DOHH2 (cell line): ENCODE data around the gene CPED1.

ENCODE experiments used
- EZH2phosphoT487 ChIP-seq: fragments of 200-600 bp; sonication (generic); IDR thresholded peaks from 2 replicates; pipeline ENCODE4 v1.6.1; 2017; ENCODE audit warnings: borderline replicate concordance, mild to moderate bottlenecking, antibody characterized with exemption, low read length, moderate library complexity, mixed read lengths
- TF ChIP-seq, protein P1 (sequence below): fragments of 200-600 bp; sonication (generic); IDR thresholded peaks from one replicate; pipeline ENCODE4 v1.5.1; 2014; ENCODE audit warnings: antibody characterized with exemption, mild to moderate bottlenecking, low read depth, low read length; ENCODE audit not compliant: poor library complexity, severe bottlenecking

DNA sequence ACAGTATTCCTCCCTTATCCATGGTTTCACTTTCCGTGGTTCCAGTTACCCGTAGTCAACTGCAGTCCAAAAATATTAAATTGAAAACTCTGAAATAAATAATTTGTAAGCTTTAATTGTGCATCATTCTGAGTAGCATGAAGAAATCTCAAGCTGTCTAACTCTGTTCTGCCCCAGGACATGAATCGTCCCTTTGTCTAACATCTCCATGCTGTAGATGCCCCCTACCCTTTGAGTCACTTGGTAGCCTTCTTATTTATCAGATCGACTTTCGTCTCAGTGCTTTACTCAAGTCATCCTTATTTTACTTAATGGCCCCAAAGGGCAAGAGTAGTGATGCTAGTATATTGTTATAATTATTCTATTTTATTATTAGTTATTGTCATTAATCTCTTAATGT is 41.8 kb downstream of the CPED1 start:
- TF ChIP-seq, protein P1, sequence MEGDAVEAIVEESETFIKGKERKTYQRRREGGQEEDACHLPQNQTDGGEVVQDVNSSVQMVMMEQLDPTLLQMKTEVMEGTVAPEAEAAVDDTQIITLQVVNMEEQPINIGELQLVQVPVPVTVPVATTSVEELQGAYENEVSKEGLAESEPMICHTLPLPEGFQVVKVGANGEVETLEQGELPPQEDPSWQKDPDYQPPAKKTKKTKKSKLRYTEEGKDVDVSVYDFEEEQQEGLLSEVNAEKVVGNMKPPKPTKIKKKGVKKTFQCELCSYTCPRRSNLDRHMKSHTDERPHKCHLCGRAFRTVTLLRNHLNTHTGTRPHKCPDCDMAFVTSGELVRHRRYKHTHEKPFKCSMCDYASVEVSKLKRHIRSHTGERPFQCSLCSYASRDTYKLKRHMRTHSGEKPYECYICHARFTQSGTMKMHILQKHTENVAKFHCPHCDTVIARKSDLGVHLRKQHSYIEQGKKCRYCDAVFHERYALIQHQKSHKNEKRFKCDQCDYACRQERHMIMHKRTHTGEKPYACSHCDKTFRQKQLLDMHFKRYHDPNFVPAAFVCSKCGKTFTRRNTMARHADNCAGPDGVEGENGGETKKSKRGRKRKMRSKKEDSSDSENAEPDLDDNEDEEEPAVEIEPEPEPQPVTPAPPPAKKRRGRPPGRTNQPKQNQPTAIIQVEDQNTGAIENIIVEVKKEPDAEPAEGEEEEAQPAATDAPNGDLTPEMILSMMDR, result no peak
- no peak for TF ChIP-seq EZH2phosphoT487
